ENCODE results near the gene OR5C1.

DNA sequence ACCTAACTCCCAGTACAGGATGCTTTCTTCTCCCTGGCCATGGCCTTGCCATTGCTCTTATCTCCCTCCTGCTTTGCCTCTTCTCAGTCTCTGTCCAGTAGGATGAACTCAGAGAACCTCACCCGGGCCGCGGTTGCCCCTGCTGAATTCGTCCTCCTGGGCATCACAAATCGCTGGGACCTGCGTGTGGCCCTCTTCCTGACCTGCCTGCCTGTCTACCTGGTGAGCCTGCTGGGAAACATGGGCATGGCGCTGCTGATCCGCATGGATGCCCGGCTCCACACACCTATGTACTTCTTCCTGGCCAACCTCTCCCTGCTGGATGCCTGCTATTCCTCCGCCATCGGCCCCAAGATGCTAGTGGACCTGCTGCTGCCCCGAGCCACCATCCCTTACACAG, at the start of gene OR5C1:
- TF ChIP-seq CEBPB (IDR thresholded peaks at IDR 0.05) = no peak
- no peak for TF ChIP-seq REST (IDR thresholded peaks at IDR 0.05; ENCODE audit: low read depth)
- no peak for TF ChIP-seq TAF1 (IDR thresholded peaks at IDR 0.05; ENCODE audit: low read depth)
- TF ChIP-seq, protein P1, sequence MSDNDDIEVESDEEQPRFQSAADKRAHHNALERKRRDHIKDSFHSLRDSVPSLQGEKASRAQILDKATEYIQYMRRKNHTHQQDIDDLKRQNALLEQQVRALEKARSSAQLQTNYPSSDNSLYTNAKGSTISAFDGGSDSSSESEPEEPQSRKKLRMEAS (IDR thresholded peaks at IDR 0.05) = no peak
- no peak for TF ChIP-seq RAD21 (IDR thresholded peaks at IDR 0.05; ENCODE audit: low read depth)
- no peak for TF ChIP-seq TEAD4 (IDR thresholded peaks at IDR 0.05)
- TF ChIP-seq FOXM1 (IDR thresholded peaks at IDR 0.05; ENCODE audit: borderline replicate concordance, low read depth) = no peak
- TF ChIP-seq YY1 (IDR thresholded peaks at IDR 0.05; ENCODE audit: low read depth) = no peak
- TF ChIP-seq EP300 (IDR thresholded peaks at IDR 0.05; ENCODE audit: borderline replicate concordance) = no peak
- TF ChIP-seq EGR1 (IDR thresholded peaks at IDR 0.05) = no peak
- no peak for TF ChIP-seq NFIC (IDR thresholded peaks at IDR 0.05)
- TF ChIP-seq CREB1 (IDR thresholded peaks at IDR 0.05; ENCODE audit: low read depth) = no peak
- TF ChIP-seq, protein P2, sequence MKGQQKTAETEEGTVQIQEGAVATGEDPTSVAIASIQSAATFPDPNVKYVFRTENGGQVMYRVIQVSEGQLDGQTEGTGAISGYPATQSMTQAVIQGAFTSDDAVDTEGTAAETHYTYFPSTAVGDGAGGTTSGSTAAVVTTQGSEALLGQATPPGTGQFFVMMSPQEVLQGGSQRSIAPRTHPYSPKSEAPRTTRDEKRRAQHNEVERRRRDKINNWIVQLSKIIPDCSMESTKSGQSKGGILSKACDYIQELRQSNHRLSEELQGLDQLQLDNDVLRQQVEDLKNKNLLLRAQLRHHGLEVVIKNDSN (IDR thresholded peaks at IDR 0.05) = no peak
